WI38 (cell line): ENCODE results near the gene BUB3.
"Not testable (repeated sequence)": the region's sequence is repeated elsewhere in the genome, so short reads cannot be mapped to it uniquely, and the experiment has no call there.

Experiments used
- H3K4me3 ChIP-seq: 2 replicates; pipeline ENCODE4 v1.5.1; 2011; ENCODE audit warnings: low read depth, mild to moderate bottlenecking, control low read depth, low read length
- CTCF ChIP-seq: IDR thresholded peaks from 2 replicates; pipeline ENCODE4 v1.5.1; 2012; ENCODE audit warnings: low read depth, mild to moderate bottlenecking, control low read depth, low read length

Gene BUB3

GRCh38 chr10:123160311-123160980 lies 6.2 kb downstream of the BUB3 start:
- no peak overlapping the region for H3K4me3 ChIP-seq
- TF ChIP-seq CTCF, result no peak

GRCh38 chr10:123164319-123164718 lies 10.1 kb downstream of the BUB3 start:
- no peak overlapping the region for H3K4me3 ChIP-seq
- no peak for TF ChIP-seq CTCF

GRCh38 chr10:123165445-123166072 lies 11.4 kb downstream of the BUB3 start:
- no peak overlapping the region for H3K4me3 ChIP-seq
- TF ChIP-seq CTCF, result no peak

- H3K4me3 ChIP-seq, result no peak overlapping the region
- TF ChIP-seq CTCF, result no peak
Observed at GRCh38 chr10:123166618-123167017, 12.4 kb downstream of the BUB3 start.

GRCh38 chr10:123170961-123171360 lies 16.8 kb downstream of the BUB3 start:
- H3K4me3 ChIP-seq, result no peak overlapping the region
- TF ChIP-seq CTCF, result no peak

- H3K4me3 ChIP-seq, result not testable (repeated sequence)
Observed at GRCh38 chr10:123171616-123172015, 17.4 kb downstream of the BUB3 start.

GRCh38 chr10:123175389-123176387 lies 21.5 kb downstream of the BUB3 start:
- TF ChIP-seq CTCF, result no peak
- H3K4me3 ChIP-seq, result no peak overlapping the region

GRCh38 chr10:123178390-123178789 lies 24.2 kb downstream of the BUB3 start:
- H3K4me3 ChIP-seq, result not testable (repeated sequence)
